NCI-H748 (cell line): ENCODE results near the gene CSAG3.

Experiments used
- DNase-seq: peaks from one replicate; lab custom pipeline; 2025; ENCODE audit not compliant: unreplicated experiment; lab: John Stamatoyannopoulos, UW

The CSAG3 gene

GRCh38 chrX:152806035-152806434, 47.0 kb downstream of the CSAG3 start:
- DNase-seq: no peak
